Stimulated activated CD4-positive, alpha-beta T cell treated with anti-CD3 and anti-CD28 coated beads, TNF-alpha, amount 100 ng/mL, for 4 hours (primary cell): Measurements from ENCODE around the gene ARID1B.

Experiments used
- DNase-seq, 3 experiments: peaks; one replicate each; pipeline ENCODE4 v3.0.0-alpha.2; 2020; ENCODE audit warnings: low read depth in 3 of 3

Gene ARID1B

GRCh38 chr6:156790711-156791319, 13.6 kb downstream of the ARID1B start:
- no peak for DNase-seq

DNA sequence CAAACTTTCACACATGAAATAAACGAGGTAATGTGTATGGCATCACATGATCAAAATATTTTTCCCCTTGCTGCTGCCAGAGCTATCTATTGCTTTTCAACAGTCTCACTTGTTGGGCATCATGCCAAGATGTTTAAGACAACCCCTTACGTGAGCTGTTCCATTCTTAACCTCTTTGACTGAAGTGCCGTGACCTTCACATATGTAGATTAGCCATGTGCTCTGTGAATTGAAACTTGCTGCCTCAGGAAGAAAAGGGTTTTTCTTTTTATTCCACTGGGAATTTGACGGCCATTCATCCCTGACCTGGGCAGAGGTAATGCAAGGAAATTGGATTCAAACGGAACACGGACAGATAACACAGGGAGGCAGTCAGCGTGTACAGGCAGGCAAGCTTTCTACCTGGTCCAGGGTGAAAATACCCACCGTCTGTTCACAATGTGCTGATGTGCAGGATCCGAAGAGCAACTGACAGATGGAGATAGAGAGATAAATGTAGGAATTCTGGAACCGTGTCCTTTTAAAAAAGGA, 14.2 kb downstream of the ARID1B start:
- no peak for DNase-seq

- no peak for DNase-seq
Measured at GRCh38 chr6:156793200-156793599, 16.0 kb downstream of the ARID1B start.

DNA sequence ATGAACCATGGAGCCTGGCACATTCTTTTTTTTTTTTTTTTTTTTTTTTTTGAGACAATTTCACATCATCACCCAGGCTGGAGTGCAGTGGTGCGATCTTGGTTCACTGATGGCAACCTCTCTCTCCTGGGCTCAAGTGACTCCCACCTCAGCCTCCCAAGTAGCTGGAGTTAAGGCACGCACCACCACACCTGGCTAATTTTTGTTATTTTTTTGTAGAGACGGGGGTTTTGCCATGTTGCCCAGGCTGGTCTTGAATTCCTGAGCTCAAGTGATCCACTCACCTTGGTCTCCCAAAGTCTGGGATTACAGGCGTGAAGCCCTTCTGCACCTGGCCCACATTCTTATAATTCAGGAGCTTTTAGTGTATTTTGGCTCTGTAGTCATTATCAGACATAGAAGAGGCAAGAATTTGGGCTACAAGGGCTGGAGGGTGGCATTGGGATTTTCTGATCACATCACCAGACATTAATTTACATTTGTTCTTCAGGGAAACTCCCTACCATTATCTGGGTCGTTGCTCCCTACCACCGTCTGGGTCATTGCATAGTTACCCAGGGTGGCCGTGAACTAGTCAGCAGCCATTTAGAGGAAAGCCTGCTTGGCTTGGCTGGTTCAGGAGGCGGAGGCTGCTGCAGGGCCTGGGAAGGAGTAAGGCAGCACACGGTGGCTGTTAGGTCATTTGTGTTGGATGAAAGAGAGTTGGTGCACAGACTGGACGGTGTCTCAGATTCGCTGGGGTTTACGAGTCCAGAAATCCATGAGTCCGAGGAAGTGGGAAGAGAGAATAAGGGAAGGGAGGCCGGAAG, 17.6 kb downstream of the ARID1B start:
- DNase-seq = no peak

GRCh38 chr6:156795825-156796224, 18.6 kb downstream of the ARID1B start:
- no peak for DNase-seq

DNA sequence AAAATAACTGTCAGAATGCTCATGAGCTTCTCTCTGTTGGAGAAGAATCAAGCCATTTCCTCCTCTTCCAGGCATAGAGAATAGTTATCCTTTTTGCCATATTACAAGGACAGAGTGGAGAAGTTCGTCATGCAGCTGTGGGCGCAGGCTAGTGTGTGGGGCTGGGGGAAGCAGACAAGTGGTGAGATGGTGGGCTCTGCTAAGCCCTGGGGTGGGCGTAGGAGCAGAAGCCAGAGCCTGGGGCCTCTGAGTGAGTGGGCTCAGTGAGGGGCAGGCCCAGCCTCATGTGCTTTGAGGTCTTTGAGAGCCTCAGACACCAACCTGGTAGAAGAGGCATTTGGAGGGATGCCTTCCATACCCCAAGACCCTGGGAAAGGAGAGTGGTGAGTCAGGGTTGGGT, 19.4 kb downstream of the ARID1B start:
- no peak for DNase-seq

DNA sequence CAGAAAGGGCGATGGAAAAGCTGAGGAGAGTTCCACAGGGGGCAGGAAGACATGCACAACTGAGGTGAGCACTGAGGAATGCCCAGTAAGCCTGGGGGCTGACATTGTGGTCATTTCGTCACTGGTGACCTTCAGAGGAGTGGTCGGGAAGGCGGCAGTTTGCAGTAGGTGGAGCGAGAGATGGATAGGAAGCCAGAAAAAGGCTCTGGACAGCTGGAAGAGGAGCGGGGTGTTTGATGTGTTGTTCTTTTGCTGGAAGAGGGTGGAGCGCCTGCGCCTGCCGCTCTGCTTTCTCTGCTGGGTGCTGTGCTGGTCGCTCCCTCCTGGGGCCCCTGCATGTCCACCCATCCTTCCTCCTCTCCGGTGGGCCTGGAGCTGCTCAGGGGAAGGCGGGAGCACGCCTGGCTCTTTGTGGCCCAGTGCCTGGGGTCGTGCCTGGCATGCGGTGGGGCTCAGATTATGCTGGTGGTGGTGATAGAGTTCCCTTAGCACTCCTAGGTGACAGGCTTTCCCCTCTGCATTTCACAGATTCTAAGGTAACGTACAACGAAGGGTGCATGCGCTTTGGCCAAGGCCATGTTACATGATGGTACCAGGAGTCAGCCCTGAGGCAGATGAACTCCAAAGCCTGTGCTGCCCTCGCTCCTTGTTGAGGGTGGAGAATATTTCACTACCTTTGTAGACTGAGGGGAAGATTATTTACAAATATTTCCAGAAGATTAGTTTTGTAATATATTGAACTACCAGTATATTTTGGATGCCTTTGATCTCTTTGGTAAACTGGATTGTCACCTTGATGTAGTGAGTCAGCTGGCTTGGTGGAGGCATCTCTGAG, 20.9 kb downstream of the ARID1B start:
- no peak for DNase-seq

- no peak for DNase-seq
Measured at GRCh38 chr6:156801712-156802111, 24.5 kb downstream of the ARID1B start.

GRCh38 chr6:156803353-156803752, 26.2 kb downstream of the ARID1B start:
- no peak for DNase-seq

DNA sequence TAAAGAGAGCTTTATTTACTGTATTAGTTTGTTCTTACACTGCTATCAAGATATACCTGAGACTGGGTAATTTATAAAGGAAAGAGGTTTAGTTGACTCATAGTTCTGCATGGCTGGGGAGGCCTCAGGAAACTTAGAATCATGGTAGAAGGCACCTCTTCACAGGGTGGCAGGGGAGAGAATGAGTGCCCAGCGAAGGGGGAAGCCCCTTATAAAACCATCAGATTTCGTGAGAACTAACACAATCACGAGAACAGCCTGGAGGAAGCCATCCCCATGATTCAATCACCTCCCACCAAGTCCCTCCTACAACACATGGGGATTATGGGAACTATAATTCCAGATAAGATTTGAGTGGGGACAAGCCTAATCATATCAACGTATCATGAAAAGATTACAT, 27.2 kb downstream of the ARID1B start:
- DNase-seq = no peak

GRCh38 chr6:156806155-156806554, 29.0 kb downstream of the ARID1B start:
- no peak for DNase-seq

DNA sequence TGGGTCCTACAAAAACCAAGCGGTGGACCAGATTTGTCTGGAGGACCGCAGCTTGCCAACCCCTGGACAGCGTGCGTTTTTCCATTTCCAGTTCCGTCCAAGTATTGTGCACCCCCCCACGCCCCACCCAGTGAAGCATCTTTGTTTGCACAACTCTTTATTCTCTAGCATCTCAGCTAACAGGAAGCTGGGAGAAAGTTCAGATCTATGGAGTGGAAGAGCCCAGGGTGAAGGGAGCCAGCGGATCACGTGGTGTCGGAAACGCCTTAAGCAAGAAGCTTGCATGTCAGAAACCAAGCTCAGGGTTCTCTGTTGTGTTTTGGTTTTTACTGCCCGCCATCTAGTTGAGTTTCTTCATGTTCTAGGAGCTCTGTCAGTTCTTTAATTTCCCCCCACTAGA, 29.9 kb downstream of the ARID1B start:
- DNase-seq = no peak

DNA sequence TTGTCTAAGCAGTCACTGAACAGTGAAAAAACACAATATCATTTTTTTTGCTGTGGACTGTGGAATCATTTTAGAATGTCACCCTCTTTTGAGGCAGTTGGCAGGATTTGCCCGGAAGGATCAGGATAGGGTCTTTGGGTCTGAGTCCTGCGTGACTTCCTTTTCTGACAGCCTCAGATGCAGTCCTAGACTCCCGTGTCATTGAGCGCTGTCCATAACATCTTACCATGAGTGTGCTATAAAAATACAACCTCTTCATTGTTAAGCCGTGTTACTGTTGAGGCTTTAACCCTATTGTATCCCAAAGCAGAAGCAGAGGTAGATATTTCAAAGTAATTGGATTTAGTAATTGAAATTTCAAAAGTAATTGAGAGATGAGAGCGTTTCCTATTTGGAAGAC, 30.6 kb downstream of the ARID1B start:
- DNase-seq = no peak

DNA sequence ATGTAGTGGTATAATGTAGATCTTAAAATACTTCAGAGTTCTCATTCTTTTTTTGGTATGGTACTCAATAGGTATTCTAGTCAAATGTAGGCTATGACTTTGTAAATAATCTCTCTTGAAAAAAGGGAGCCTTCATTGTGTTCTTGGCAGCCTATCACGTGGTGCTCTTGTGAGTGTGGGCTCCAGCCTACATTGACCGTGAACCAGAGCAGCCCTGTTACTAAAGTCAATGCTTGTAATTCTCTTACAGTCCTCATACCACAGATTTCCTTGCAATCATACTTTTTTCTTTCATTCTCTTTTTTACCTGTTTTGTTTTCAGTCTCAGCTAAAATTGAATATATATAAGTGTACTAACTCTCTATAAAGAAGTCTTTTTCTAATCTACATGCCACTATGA, 31.1 kb downstream of the ARID1B start:
- DNase-seq = no peak

- DNase-seq = no peak
Measured at GRCh38 chr6:156809034-156809433, 31.9 kb downstream of the ARID1B start.

GRCh38 chr6:156809446-156810178, 32.4 kb downstream of the ARID1B start:
- no peak for DNase-seq

- DNase-seq = no peak
Measured at GRCh38 chr6:156814036-156814581, 36.9 kb downstream of the ARID1B start.

DNA sequence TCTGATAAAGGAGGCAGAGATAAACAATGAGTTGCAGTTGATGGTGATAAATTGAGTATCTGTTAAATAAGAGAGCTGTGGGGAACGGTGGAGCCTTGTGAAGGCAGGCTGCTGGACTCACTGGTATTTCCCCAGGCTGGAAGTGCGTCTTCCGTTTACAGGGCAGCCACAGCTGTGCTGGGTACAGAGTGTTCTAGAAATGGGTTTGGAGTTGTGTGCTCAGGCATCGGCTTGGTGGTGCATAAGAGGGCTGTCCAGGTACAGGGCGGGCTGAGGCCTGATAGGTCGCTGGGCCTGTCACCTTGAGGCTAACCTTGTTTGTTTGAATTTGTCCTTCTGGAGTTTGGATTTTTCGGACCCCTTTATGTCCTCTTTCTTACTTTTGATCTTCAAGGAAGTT, 39.3 kb downstream of the ARID1B start:
- DNase-seq = no peak

DNA sequence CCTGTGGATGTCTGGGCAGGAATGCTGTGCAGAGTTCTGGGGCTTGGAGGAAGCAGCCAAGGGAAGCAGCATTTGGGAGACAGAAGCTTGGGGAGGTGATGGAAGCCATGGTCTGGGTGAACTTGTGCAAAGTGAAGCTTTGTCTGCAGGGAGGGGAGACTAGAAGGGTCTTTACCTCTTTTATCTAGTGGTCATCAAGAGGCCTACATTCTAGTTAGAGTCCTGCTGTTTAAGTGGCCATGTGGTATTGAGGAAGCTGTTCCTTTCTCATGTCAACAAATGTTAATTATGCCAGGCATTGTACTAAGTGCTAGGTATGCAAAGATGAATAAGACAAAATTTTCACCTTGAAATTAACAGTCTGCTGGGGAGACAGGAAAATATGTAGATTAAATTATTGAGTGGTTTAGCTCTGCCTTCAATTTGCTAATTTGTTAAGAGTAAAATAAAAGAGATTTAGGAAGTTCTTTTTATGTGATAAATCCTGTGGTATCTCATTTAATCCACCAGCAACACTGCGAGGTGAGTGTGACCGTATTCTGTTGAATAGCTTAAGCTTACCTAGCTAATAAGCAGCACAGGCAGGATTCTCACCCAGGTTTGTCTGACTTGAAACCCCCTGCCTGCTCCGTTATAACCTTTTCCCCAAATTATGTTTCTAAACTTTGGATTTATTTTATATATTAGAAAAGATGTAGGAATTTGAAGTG, 43.1 kb downstream of the ARID1B start:
- DNase-seq = no peak

- DNase-seq = no peak
Measured at GRCh38 chr6:156821707-156822106, 44.5 kb downstream of the ARID1B start.

DNA sequence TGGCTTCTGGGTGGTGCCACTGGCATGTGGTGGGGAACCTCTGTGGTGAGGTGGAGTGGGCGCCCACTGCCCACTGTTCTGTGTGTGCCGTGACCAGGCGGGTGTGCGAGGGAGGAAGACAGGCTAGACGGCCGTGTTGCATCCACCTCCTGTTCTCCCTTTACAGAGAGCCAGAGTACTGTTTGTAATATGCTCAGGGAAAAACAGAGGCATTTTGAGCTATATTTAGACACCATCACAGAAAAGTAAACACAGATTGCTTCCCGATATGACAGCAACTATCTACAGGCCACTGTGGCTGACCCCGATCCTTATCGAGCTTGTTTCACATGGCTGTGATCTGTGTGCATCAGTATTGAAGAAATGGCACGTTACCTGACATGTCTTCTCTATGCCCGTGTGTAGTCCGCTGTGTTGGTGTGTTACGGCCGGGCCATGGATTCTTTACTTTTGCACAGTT, 45.6 kb downstream of the ARID1B start:
- DNase-seq = no peak
